ENCODE measurements around the gene TTC4. TPM values are rescaled to one million over a fixed set of nuclear protein-coding genes. Genes with fewer than 3 reads are reported as not detected.

TTC4 gene
- polyA plus RNA-seq, 1 donor, result 22.4 TPM

GRCh38 chr1:54681358-54681757, 34.3 kb upstream of the TTC4 start:
- Histone ChIP-seq H3K4me3 (ENCODE audit: low read length) (no peak overlapping the region), H3K36me3 (ENCODE audit: control insufficient read depth, insufficient read depth, low read length) (peaks cover 19% of the 10 kb centered on the region), H3K4me1 (ENCODE audit: control insufficient read depth, insufficient read depth, low read length) (no peaks in the 10 kb centered on the region), H3K27me3 (ENCODE audit: control insufficient read depth, insufficient read depth, low read length) (no peaks in the 10 kb centered on the region), H3K9me3 (ENCODE audit: control insufficient read depth, low read depth, low read length) (no peaks in the 10 kb centered on the region), H3K27ac (ENCODE audit: low read length) (no peak overlapping the region)
- peak; percentile 28 to 78 for DNase-seq

GRCh38 chr1:54683453-54683852, 32.2 kb upstream of the TTC4 start:
- Histone ChIP-seq H3K9me3 (ENCODE audit: control insufficient read depth, low read depth, low read length) (no peaks in the 10 kb centered on the region), H3K27ac (ENCODE audit: low read length) (no peak overlapping the region), H3K36me3 (ENCODE audit: control insufficient read depth, insufficient read depth, low read length) (peaks cover 19% of the 10 kb centered on the region), H3K27me3 (ENCODE audit: control insufficient read depth, insufficient read depth, low read length) (no peaks in the 10 kb centered on the region), H3K4me3 (ENCODE audit: low read length) (no peak overlapping the region), H3K4me1 (ENCODE audit: control insufficient read depth, insufficient read depth, low read length) (no peaks in the 10 kb centered on the region)
- no CpG with 5 or more reads among the region's 6 CpGs for WGBS (ENCODE audit: insufficient coverage, low lambda C conversion rate)
- no peak for DNase-seq

GRCh38 chr1:54685335-54685905, 30.2 kb upstream of the TTC4 start:
- Histone ChIP-seq H3K4me3 (ENCODE audit: low read length) (no peak overlapping the region), H3K27ac (ENCODE audit: low read length) (no peak overlapping the region), H3K4me1 (ENCODE audit: control insufficient read depth, insufficient read depth, low read length) (no peaks in the 10 kb centered on the region), H3K9me3 (ENCODE audit: control insufficient read depth, low read depth, low read length) (no peaks in the 10 kb centered on the region), H3K36me3 (ENCODE audit: control insufficient read depth, insufficient read depth, low read length) (peaks cover 13% of the 10 kb centered on the region), H3K27me3 (ENCODE audit: control insufficient read depth, insufficient read depth, low read length) (no peaks in the 10 kb centered on the region)
- no CpG with 5 or more reads among the region's 4 CpGs for WGBS (ENCODE audit: insufficient coverage, low lambda C conversion rate)
- no peak for DNase-seq

GRCh38 chr1:54686155-54686554, 29.5 kb upstream of the TTC4 start:
- Histone ChIP-seq H3K4me1 (ENCODE audit: control insufficient read depth, insufficient read depth, low read length) (no peaks in the 10 kb centered on the region), H3K9me3 (ENCODE audit: control insufficient read depth, low read depth, low read length) (no peaks in the 10 kb centered on the region), H3K27ac (ENCODE audit: low read length) (no peak overlapping the region), H3K4me3 (ENCODE audit: low read length) (no peak overlapping the region), H3K36me3 (ENCODE audit: control insufficient read depth, insufficient read depth, low read length) (peaks cover 11% of the 10 kb centered on the region), H3K27me3 (ENCODE audit: control insufficient read depth, insufficient read depth, low read length) (no peaks in the 10 kb centered on the region)
- no peak for DNase-seq
- WGBS (ENCODE audit: insufficient coverage, low lambda C conversion rate), result no CpG with 5 or more reads among the region's 11 CpGs

- Histone ChIP-seq H3K36me3 (ENCODE audit: control insufficient read depth, insufficient read depth, low read length) (peaks cover 6% of the 10 kb centered on the region), H3K4me1 (ENCODE audit: control insufficient read depth, insufficient read depth, low read length) (no peaks in the 10 kb centered on the region), H3K4me3 (ENCODE audit: low read length) (no peak overlapping the region), H3K27ac (ENCODE audit: low read length) (no peak overlapping the region), H3K27me3 (ENCODE audit: control insufficient read depth, insufficient read depth, low read length) (no peaks in the 10 kb centered on the region), H3K9me3 (ENCODE audit: control insufficient read depth, low read depth, low read length) (no peaks in the 10 kb centered on the region)
- DNase-seq, result no peak
- no CpG with 5 or more reads among the region's 8 CpGs for WGBS (ENCODE audit: insufficient coverage, low lambda C conversion rate)
Measured at GRCh38 chr1:54694771-54695170, 20.9 kb upstream of the TTC4 start.

- no peaks in the 10 kb centered on the region for H3K9me3 ChIP-seq (ENCODE audit: control insufficient read depth, low read depth, low read length)
- H3K4me3 ChIP-seq (ENCODE audit: low read length), result no peak overlapping the region
- H3K27me3 ChIP-seq (ENCODE audit: control insufficient read depth, insufficient read depth, low read length), result no peaks in the 10 kb centered on the region
- peaks cover 6% of the 10 kb centered on the region for H3K36me3 ChIP-seq (ENCODE audit: control insufficient read depth, insufficient read depth, low read length)
- WGBS (ENCODE audit: insufficient coverage, low lambda C conversion rate), result no CpG with 5 or more reads among the region's 15 CpGs
- no peak overlapping the region for H3K27ac ChIP-seq (ENCODE audit: low read length)
- no peaks in the 10 kb centered on the region for H3K4me1 ChIP-seq (ENCODE audit: control insufficient read depth, insufficient read depth, low read length)
- no peak for DNase-seq
Measured at GRCh38 chr1:54695221-54695620, 20.4 kb upstream of the TTC4 start.

- Histone ChIP-seq H3K4me3 (ENCODE audit: low read length) (no peak overlapping the region), H3K9me3 (ENCODE audit: control insufficient read depth, low read depth, low read length) (no peaks in the 10 kb centered on the region), H3K4me1 (ENCODE audit: control insufficient read depth, insufficient read depth, low read length) (no peaks in the 10 kb centered on the region), H3K36me3 (ENCODE audit: control insufficient read depth, insufficient read depth, low read length) (peaks cover 6% of the 10 kb centered on the region), H3K27ac (ENCODE audit: low read length) (no peak overlapping the region), H3K27me3 (ENCODE audit: control insufficient read depth, insufficient read depth, low read length) (no peaks in the 10 kb centered on the region)
- no peak for DNase-seq
- 100% methylated on average over 1 of the region's 1 CpG for WGBS (ENCODE audit: insufficient coverage, low lambda C conversion rate)
Measured at GRCh38 chr1:54695764-54696163, 19.9 kb upstream of the TTC4 start.

- no peak for DNase-seq
- Histone ChIP-seq H3K36me3 (ENCODE audit: control insufficient read depth, insufficient read depth, low read length) (peaks cover 6% of the 10 kb centered on the region), H3K27me3 (ENCODE audit: control insufficient read depth, insufficient read depth, low read length) (no peaks in the 10 kb centered on the region), H3K4me1 (ENCODE audit: control insufficient read depth, insufficient read depth, low read length) (no peaks in the 10 kb centered on the region), H3K4me3 (ENCODE audit: low read length) (no peak overlapping the region), H3K9me3 (ENCODE audit: control insufficient read depth, low read depth, low read length) (no peaks in the 10 kb centered on the region), H3K27ac (ENCODE audit: low read length) (no peak overlapping the region)
- 87% methylated on average over 2 of the region's 3 CpGs for WGBS (ENCODE audit: insufficient coverage, low lambda C conversion rate)
Measured at GRCh38 chr1:54696262-54696661, 19.4 kb upstream of the TTC4 start.

- no peak overlapping the region for H3K4me3 ChIP-seq (ENCODE audit: low read length)
- no CpG with 5 or more reads among the region's 6 CpGs for WGBS (ENCODE audit: insufficient coverage, low lambda C conversion rate)
Measured at GRCh38 chr1:54697896-54698295, 17.8 kb upstream of the TTC4 start.

GRCh38 chr1:54698346-54698745, 17.3 kb upstream of the TTC4 start:
- no CpG with 5 or more reads among the region's 8 CpGs for WGBS (ENCODE audit: insufficient coverage, low lambda C conversion rate)
- Histone ChIP-seq H3K27ac (ENCODE audit: low read length) (no peak overlapping the region), H3K9me3 (ENCODE audit: control insufficient read depth, low read depth, low read length) (no peaks in the 10 kb centered on the region), H3K36me3 (ENCODE audit: control insufficient read depth, insufficient read depth, low read length) (peaks cover 14% of the 10 kb centered on the region), H3K4me3 (ENCODE audit: low read length) (no peak overlapping the region), H3K4me1 (ENCODE audit: control insufficient read depth, insufficient read depth, low read length) (no peaks in the 10 kb centered on the region), H3K27me3 (ENCODE audit: control insufficient read depth, insufficient read depth, low read length) (no peaks in the 10 kb centered on the region)
- no peak for DNase-seq

More at GRCh38 chr1:54697896-54698295, 17.8 kb upstream of the TTC4 start:
- no peaks in the 10 kb centered on the region for H3K9me3 ChIP-seq (ENCODE audit: control insufficient read depth, low read depth, low read length)
- H3K4me1 ChIP-seq (ENCODE audit: control insufficient read depth, insufficient read depth, low read length), result no peaks in the 10 kb centered on the region
- H3K36me3 ChIP-seq (ENCODE audit: control insufficient read depth, insufficient read depth, low read length), result peaks cover 11% of the 10 kb centered on the region
- H3K27ac ChIP-seq (ENCODE audit: low read length), result no peak overlapping the region
- no peak for DNase-seq
- no peaks in the 10 kb centered on the region for H3K27me3 ChIP-seq (ENCODE audit: control insufficient read depth, insufficient read depth, low read length)

GRCh38 chr1:54699936-54700525, 15.6 kb upstream of the TTC4 start:
- H3K9me3 ChIP-seq (ENCODE audit: control insufficient read depth, low read depth, low read length), result no peaks in the 10 kb centered on the region

More at GRCh38 chr1:54699936-54700525, 15.6 kb upstream of the TTC4 start:
- WGBS (ENCODE audit: insufficient coverage, low lambda C conversion rate), result no CpG with 5 or more reads among the region's 11 CpGs
- Histone ChIP-seq H3K27me3 (ENCODE audit: control insufficient read depth, insufficient read depth, low read length) (no peaks in the 10 kb centered on the region), H3K4me1 (ENCODE audit: control insufficient read depth, insufficient read depth, low read length) (no peaks in the 10 kb centered on the region), H3K27ac (ENCODE audit: low read length) (no peak overlapping the region), H3K36me3 (ENCODE audit: control insufficient read depth, insufficient read depth, low read length) (peaks cover 11% of the 10 kb centered on the region), H3K4me3 (ENCODE audit: low read length) (no peak overlapping the region)
- no peak for DNase-seq

Measured in large intestine (tissue), 3 donors.